Smooth muscle cell (in vitro differentiated cells): Measurements from ENCODE around the gene RAI14. TPM values are rescaled to one million over a fixed set of nuclear protein-coding genes. Genes with fewer than 3 reads are reported as not detected.

Source experiments
- DNase-seq: peaks from one replicate; lab custom pipeline; 2025; ENCODE audit not compliant: unreplicated experiment; lab: John Stamatoyannopoulos, UW
- H2AFZ ChIP-seq: fragments of 200-600 bp; sonication (generic); 2 replicates; pipeline ENCODE4 v1.6.0; 2016; ENCODE audit warnings: antibody characterized with exemption, low read depth, mild to moderate bottlenecking
- H3F3A ChIP-seq: fragments of 200-600 bp; sonication (generic); 2 replicates; pipeline ENCODE4 v1.6.0; 2017; ENCODE audit warnings: antibody characterized with exemption, low read depth
- H3K27ac ChIP-seq: fragments of 200-600 bp; sonication (generic); 2 replicates; pipeline ENCODE4 v1.5.1; 2016; ENCODE audit warnings: low read depth, mild to moderate bottlenecking
- H3K27me3 ChIP-seq: fragments of 200-600 bp; sonication (generic); 2 replicates; pipeline ENCODE4 v1.6.1; 2016; ENCODE audit warnings: low read depth, mild to moderate bottlenecking
- H3K36me3 ChIP-seq: fragments of 200-600 bp; sonication (generic); 2 replicates; pipeline ENCODE4 v1.5.1; 2016; ENCODE audit warnings: low read depth
- H3K4me1 ChIP-seq: fragments of 200-600 bp; sonication (generic); 2 replicates; pipeline ENCODE4 v1.5.1; 2016; ENCODE audit warnings: low read depth
- H3K4me2 ChIP-seq: fragments of 200-600 bp; sonication (generic); 2 replicates; pipeline ENCODE4 v1.6.0; 2016; ENCODE audit warnings: mild to moderate bottlenecking
- H3K4me3 ChIP-seq: fragments of 200-600 bp; sonication (generic); 2 replicates; pipeline ENCODE4 v1.5.1; 2016; ENCODE audit warnings: mild to moderate bottlenecking
- H3K79me2 ChIP-seq: fragments of 200-600 bp; sonication (generic); 2 replicates; pipeline ENCODE4 v1.6.0; 2016; ENCODE audit warnings: low read depth, mild to moderate bottlenecking
- H3K9ac ChIP-seq: fragments of 200-600 bp; sonication (generic); 2 replicates; pipeline ENCODE4 v1.6.0; 2016; ENCODE audit warnings: low read depth
- H3K9me3 ChIP-seq: fragments of 200-600 bp; sonication (generic); replicated peaks from 2 replicates; pipeline ENCODE4 v1.5.1; 2016; ENCODE audit warnings: low read depth
- H4K20me1 ChIP-seq: fragments of 200-600 bp; sonication (generic); 2 replicates; pipeline ENCODE4 v1.6.0; 2016; ENCODE audit warnings: low read depth
- CTCF ChIP-seq: fragments of 200-600 bp; sonication (generic); IDR thresholded peaks from 2 replicates; pipeline ENCODE4 v1.5.1; 2017; ENCODE audit warnings: borderline replicate concordance, mild to moderate bottlenecking, antibody characterized with exemption; ENCODE audit not compliant: insufficient read depth, poor library complexity, severe bottlenecking
- WGBS: methylation state at CpG from one replicate; pipeline ENCODE4 v1.1.7; 2016; ENCODE audit warnings: low lambda C conversion rate; 5-methylcytosine and 5-hydroxymethylcytosine counted together
- polyA plus RNA-seq: library from polyadenylated mRNA; unstranded; fragments of >200 nt; fragmentation: Nextera tagmentation; extraction: Ambion mirVana; gene quantifications from 2 replicates; pipeline ENCODE4 v1.2.1, GENCODE V29; 2016
- total RNA-seq: library from RNA; depleted of rRNA; stranded (reverse); fragments of >200 nt; gene quantifications from 2 replicates; pipeline ENCODE4 v1.2.3, GENCODE V29; 2014

Gene RAI14
- total and polyA plus RNA-seq, 2 experiments from 2014 or later = 111 to 209 TPM

DNA sequence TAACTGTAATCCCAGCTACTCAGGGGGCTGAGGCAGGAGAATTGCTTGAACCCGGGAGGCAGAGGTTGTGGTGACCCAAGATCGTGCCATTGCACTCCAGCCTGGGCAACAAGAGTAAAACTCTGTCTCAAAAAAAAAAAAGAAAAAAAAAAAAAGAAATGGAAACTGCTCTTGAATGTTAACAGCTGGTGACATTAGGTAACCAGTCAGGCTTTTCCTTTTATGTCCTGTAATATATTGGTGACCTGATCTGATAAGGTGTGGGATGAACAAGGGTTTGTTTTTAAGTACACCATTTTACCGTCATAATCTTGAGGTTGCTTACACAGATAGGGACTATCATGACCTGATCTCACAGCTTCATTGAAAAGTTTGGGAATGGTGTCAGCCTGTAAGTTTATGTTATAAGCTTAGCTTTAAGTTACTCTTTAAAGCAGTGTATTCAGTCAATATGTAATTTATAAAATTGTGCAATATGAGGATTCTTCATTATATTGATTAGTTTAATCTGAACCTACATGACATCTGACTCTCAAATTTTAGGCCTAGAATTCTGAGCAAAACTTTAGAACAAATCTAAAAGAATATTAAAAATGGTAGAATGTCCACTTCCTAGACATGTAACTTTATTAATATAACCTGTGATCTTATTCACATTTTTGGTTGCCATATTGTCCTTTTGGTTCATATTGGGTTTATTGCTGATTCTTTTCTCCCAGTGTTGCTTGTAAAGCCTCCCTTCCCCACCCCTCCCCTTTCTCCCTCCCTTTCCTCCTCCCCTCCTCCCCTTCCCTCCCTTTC, 41.4 kb downstream of the RAI14 start:
- no peaks in the 10 kb centered on the region for H3K36me3 ChIP-seq
- H3K9me3 ChIP-seq = no peaks in the 10 kb centered on the region
- peaks cover 92% of the 10 kb centered on the region for H3K79me2 ChIP-seq
- H3K4me1 ChIP-seq = peaks cover 22% of the 10 kb centered on the region
- WGBS = 85% methylated on average over 3 of the region's 3 CpGs
- no peak overlapping the region for H3K27ac ChIP-seq
- H3K9ac ChIP-seq = no peak overlapping the region
- no peak overlapping the region for H2AFZ ChIP-seq
- no peak overlapping the region for H3K4me3 ChIP-seq
- DNase-seq = no peak
- H4K20me1 ChIP-seq = peaks cover 84% of the 10 kb centered on the region
- H3F3A ChIP-seq = peaks cover 18% of the 10 kb centered on the region
- no peak overlapping the region for H3K4me2 ChIP-seq
- TF ChIP-seq CTCF = no peak
- no peaks in the 10 kb centered on the region for H3K27me3 ChIP-seq

GRCh38 chr5:34698109-34698419, 41.9 kb downstream of the RAI14 start:
- peaks cover 18% of the 10 kb centered on the region for H3F3A ChIP-seq
- H3K4me2 ChIP-seq = no peak overlapping the region
- TF ChIP-seq CTCF = no peak
- DNase-seq = no peak
- H3K9ac ChIP-seq = no peak overlapping the region
- peaks cover 92% of the 10 kb centered on the region for H3K79me2 ChIP-seq
- no peak overlapping the region for H3K4me3 ChIP-seq
- H3K27me3 ChIP-seq = no peaks in the 10 kb centered on the region
- no peaks in the 10 kb centered on the region for H3K9me3 ChIP-seq
- H3K36me3 ChIP-seq = no peaks in the 10 kb centered on the region
- peaks cover 22% of the 10 kb centered on the region for H3K4me1 ChIP-seq
- peaks cover 87% of the 10 kb centered on the region for H4K20me1 ChIP-seq
- no peak overlapping the region for H3K27ac ChIP-seq
- H2AFZ ChIP-seq = no peak overlapping the region

DNA sequence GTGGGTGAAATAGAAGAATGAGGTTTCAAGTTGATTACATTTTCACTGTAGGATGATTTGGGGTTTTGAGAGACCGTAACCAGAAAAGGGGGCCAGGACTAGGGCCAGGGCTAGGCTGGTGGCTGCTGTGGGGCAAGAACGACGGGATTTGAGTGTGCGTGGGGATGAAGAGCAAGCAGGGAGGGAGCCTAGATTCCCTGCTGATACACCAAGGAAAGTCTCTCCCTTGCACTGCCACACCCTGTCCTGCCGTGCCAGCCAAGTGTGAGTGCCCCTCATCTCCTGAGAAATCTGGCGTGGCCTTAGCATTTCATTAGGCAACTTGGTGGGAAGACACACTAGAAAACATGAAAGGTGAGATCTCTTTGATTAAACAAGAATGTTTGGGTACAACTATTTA, 42.6 kb downstream of the RAI14 start:
- 90% methylated on average over 6 of the region's 6 CpGs for WGBS
- H3K4me1 ChIP-seq = peaks cover 26% of the 10 kb centered on the region
- no peak overlapping the region for H3K4me2 ChIP-seq
- H3K36me3 ChIP-seq = no peaks in the 10 kb centered on the region
- no peak for TF ChIP-seq CTCF
- H3K27me3 ChIP-seq = no peaks in the 10 kb centered on the region
- no peak overlapping the region for H2AFZ ChIP-seq
- no peaks in the 10 kb centered on the region for H3K9me3 ChIP-seq
- peaks cover 95% of the 10 kb centered on the region for H3K79me2 ChIP-seq
- no peak overlapping the region for H3K27ac ChIP-seq
- no peak overlapping the region for H3K9ac ChIP-seq
- H3F3A ChIP-seq = peaks cover 18% of the 10 kb centered on the region
- no peak overlapping the region for H3K4me3 ChIP-seq
- H4K20me1 ChIP-seq = peaks cover 87% of the 10 kb centered on the region
- DNase-seq = no peak
